ENCODE data around the gene RNF44.

DNA sequence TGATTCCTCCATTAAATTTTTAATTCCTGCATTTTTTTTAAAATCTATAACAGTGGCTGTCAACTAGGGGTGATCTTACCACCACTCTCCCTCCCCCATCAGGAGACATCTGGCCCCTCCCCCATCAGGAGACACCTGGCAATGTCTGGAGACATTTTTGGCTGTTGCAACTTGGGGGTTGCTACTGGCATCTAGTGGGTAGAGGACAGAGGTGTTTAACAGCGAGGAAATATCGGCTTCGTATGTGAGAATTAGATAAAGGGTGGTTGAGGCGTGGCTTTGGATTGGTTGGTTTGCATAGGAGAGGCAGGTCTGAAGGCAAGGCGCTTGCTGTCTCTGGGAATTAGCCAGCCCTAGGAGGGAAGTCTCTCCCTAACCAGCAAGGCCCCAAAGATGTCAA, 22.5 kb upstream of the RNF44 start:
- TF ChIP-seq, protein P1, sequence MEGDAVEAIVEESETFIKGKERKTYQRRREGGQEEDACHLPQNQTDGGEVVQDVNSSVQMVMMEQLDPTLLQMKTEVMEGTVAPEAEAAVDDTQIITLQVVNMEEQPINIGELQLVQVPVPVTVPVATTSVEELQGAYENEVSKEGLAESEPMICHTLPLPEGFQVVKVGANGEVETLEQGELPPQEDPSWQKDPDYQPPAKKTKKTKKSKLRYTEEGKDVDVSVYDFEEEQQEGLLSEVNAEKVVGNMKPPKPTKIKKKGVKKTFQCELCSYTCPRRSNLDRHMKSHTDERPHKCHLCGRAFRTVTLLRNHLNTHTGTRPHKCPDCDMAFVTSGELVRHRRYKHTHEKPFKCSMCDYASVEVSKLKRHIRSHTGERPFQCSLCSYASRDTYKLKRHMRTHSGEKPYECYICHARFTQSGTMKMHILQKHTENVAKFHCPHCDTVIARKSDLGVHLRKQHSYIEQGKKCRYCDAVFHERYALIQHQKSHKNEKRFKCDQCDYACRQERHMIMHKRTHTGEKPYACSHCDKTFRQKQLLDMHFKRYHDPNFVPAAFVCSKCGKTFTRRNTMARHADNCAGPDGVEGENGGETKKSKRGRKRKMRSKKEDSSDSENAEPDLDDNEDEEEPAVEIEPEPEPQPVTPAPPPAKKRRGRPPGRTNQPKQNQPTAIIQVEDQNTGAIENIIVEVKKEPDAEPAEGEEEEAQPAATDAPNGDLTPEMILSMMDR (IDR thresholded peaks at IDR 0.05; ENCODE audit: poor library complexity): no peak
- TF ChIP-seq EZH2 (IDR thresholded peaks at IDR 0.05; ENCODE audit: borderline replicate concordance): no peak

All from hepatocyte (in vitro differentiated cells).